Measurements from ENCODE around the gene LRRC26. TPM values are rescaled to one million over a fixed set of nuclear protein-coding genes. Genes with fewer than 3 reads are reported as not detected.
A peak's percentile ranks its signal among the peaks of the same experiment; 100 is the strongest.
"Not testable (repeated sequence)": the region's sequence is repeated elsewhere in the genome, so short reads cannot be mapped to it uniquely, and the experiment has no call there.

Gene LRRC26
- total RNA-seq, 3 donors from 2014 or later: 18.7 to 63.0 (median 58.9) TPM

DNA sequence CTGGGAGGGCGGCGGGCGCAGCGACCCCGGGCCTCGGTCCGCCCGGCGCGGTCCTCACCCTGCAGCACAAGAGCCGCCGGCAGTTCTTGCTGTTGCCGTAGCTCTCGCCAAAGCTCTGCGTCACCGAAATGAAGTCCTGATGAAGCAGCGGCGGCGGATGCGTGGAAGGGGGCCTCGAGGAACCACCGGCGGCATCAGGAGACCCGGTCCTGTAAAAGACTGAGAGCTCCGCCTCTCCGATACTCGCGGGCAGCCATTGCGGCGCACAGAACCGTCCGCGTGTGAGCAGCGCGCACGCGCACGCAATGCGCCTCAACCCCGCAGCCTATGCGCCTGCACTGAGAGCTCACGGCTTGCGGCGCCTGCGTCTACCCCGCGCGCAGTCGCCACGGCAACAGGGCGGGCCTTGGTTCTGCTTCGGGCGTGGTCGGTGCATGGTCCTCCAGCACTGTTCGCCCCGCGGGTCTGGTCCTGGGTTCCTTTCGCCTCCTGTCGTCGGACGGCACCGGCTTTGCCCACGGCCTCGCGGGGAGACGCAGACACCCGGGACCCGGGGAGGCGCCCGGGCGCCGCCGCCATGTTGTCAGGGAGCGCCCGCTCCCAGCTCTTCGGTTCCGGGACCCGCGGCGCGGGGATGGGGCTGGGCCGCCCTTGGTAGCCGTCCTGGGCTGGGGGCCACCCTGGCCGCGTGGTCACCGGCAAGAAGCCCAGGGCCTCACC lies 40.2 kb downstream of the LRRC26 start:
- peak; percentile 99 for ATAC-seq
- intact Hi-C loops (cut with DNase I, micrococcal nuclease): no loop called here
- H3K4me3 ChIP-seq: peak overlapping the region; percentile 27
- H3K36me3 ChIP-seq (ENCODE audit: low read depth): no peaks in the 10 kb centered on the region
- peak; percentile 90 to 93 (median 92) for DNase-seq
- TF ChIP-seq CTCF (IDR thresholded peaks at IDR 0.05): no peak
- H3K4me1 ChIP-seq (ENCODE audit: low read depth): peaks cover 25% of the 10 kb centered on the region
- no peaks in the 10 kb centered on the region for H3K9me3 ChIP-seq

GRCh38 chr9:137128862-137129455 lies 40.9 kb downstream of the LRRC26 start:
- no peak for TF ChIP-seq CTCF (IDR thresholded peaks at IDR 0.05)
- Histone ChIP-seq H3K9me3 (no peaks in the 10 kb centered on the region), H3K4me1 (ENCODE audit: low read depth) (peaks cover 25% of the 10 kb centered on the region), H3K36me3 (ENCODE audit: low read depth) (no peaks in the 10 kb centered on the region), H3K4me3 (peak overlapping the region; percentile 27)
- peak in 2 of 3 donors; percentile 25 to 50 for DNase-seq
- peak; percentile 6 for ATAC-seq
- intact Hi-C loops (cut with DNase I, micrococcal nuclease): no loop called here

DNA sequence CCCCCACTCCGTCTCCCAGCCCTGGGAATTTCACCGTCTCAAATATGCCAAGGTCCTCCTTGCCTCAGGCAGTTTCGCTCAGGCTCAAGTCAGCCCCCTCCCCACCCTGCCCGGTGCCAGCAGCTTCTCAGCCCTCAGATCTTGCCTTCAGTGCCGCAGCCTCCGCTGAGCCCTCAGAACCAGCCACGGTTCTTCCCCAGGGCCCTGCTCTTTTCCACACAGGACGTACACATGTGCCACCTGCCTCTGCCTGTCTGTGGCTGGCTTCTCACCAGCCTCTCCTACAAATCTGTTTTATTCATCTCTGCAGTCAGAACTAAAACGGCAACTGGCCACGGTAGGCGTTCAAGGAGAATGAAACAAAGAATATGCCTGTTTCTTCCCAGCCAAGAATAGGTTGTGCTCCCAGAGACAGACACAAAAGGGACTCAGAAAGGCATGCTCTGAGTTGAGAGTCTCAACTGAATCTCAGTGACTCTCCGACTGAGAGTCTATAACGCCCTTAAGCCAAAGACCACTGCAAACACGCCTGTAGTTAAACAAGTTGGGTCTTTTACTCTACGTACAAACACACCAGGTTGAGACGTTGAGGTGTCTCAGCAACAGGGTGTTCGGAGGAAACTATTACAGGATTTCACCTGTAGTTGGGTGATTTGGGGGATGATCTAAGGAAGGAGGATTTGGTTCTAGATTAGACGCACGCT lies 41.5 kb downstream of the LRRC26 start:
- ATAC-seq (no peak), DNase-seq (no peak)
- Histone ChIP-seq H3K4me3 (no peak overlapping the region), H3K4me1 (ENCODE audit: low read depth) (peaks cover 25% of the 10 kb centered on the region), H3K36me3 (ENCODE audit: low read depth) (no peaks in the 10 kb centered on the region), H3K9me3 (no peaks in the 10 kb centered on the region)
- no peak for TF ChIP-seq CTCF (IDR thresholded peaks at IDR 0.05)
- intact Hi-C loops (cut with DNase I, micrococcal nuclease): no loop called here

GRCh38 chr9:137127301-137128157 lies 42.3 kb downstream of the LRRC26 start:
- peak; percentile 7 for ATAC-seq
- peaks cover 25% of the 10 kb centered on the region for H3K4me1 ChIP-seq (ENCODE audit: low read depth)
- no peak for TF ChIP-seq CTCF (IDR thresholded peaks at IDR 0.05)
- H3K4me3 ChIP-seq: no peak overlapping the region
- H3K36me3 ChIP-seq (ENCODE audit: low read depth): no peaks in the 10 kb centered on the region
- H3K9me3 ChIP-seq: no peaks in the 10 kb centered on the region
- intact Hi-C loops (cut with DNase I, micrococcal nuclease): no loop called here
- peak in 1 of 3 donors; percentile 27 for DNase-seq

DNA sequence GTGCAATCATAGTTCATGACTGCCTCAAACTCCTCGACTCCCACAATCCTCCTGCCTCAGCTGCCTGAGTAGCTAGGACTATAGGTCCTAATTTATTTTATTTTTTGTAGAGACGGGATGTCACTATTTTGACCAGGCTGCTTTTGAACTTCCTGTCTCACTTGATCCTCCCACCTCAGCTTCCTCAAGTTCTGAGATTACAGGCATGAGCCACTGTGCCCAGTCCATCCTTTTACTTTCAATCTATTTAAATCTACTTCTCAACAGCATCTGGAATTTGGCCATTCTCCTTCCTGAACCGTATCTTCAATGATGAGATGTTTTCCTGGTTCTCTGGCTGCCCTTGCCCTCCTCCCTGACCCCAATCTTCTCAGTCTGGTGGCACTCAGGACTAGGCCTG lies 43.1 kb downstream of the LRRC26 start:
- no peaks in the 10 kb centered on the region for H3K9me3 ChIP-seq
- intact Hi-C loops (cut with DNase I, micrococcal nuclease): no loop called here
- H3K4me1 ChIP-seq (ENCODE audit: low read depth): peaks cover 25% of the 10 kb centered on the region
- H3K4me3 ChIP-seq: no peak overlapping the region
- ATAC-seq (no peak), DNase-seq (no peak)
- no peaks in the 10 kb centered on the region for H3K36me3 ChIP-seq (ENCODE audit: low read depth)
- TF ChIP-seq CTCF (IDR thresholded peaks at IDR 0.05): no peak

DNA sequence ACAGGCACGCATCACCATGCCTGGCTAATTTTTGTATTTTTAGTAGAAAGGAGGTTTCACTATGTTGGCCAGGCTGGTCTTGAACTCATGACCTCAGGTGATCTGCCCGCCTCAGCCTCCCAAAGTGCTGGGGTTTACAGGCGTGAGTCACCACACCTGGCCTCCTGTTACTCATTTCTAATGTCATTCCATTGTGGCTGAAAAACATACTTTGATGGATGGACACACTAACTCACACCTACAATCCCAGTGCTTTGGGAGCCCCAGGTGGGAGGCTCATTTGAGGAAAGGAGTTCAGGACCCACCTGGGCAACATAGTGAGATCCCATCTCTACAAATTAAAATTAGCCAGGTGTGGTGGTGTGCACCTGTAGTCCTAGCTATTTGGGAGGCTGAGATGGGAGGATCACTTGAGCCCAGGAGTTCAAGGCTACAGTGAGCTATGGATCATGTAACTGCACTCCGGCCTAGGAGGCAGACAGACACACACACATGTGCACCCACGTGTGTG lies 45.8 kb downstream of the LRRC26 start:
- DNase-seq; H3K36me3 ChIP-seq (ENCODE audit: low read depth); H3K9me3 ChIP-seq; intact Hi-C loops (cut with DNase I, micrococcal nuclease); H3K4me3 ChIP-seq; ATAC-seq: not testable (repeated sequence)
- peaks cover 19% of the 10 kb centered on the region for H3K4me1 ChIP-seq (ENCODE audit: low read depth)

All from mucosa of descending colon (tissue), 3 donors.